ENCODE measurements around the gene CST9L.

CST9L gene

GRCh38 chr20:23565503-23566045 lies 2.7 kb downstream of the CST9L start:
- in situ Hi-C loops (cut with MboI; ENCODE audit: low sequenced_read_pairs, unreplicated experiment) = no loop called here
- no peak for TF ChIP-seq CTCF (IDR thresholded peaks at IDR 0.05; ENCODE audit: borderline replicate concordance, control extremely low read depth, extremely low read depth, insufficient read depth, missing control alignments)
- no peak for DNase-seq (ENCODE audit: low spot score)

GRCh38 chr20:23564927-23565326 lies 3.4 kb downstream of the CST9L start:
- no peak for DNase-seq (ENCODE audit: low spot score)
- in situ Hi-C loops (cut with MboI; ENCODE audit: low sequenced_read_pairs, unreplicated experiment) = no loop called here
- TF ChIP-seq CTCF (IDR thresholded peaks at IDR 0.05; ENCODE audit: borderline replicate concordance, control extremely low read depth, extremely low read depth, insufficient read depth, missing control alignments) = no peak

GRCh38 chr20:23562721-23563342 lies 5.5 kb downstream of the CST9L start:
- in situ Hi-C loops (cut with MboI; ENCODE audit: low sequenced_read_pairs, unreplicated experiment) = no loop called here
- TF ChIP-seq CTCF (IDR thresholded peaks at IDR 0.05; ENCODE audit: borderline replicate concordance, control extremely low read depth, extremely low read depth, insufficient read depth, missing control alignments) = no peak
- DNase-seq (ENCODE audit: low spot score) = no peak

GRCh38 chr20:23554401-23554800 lies 13.9 kb downstream of the CST9L start:
- DNase-seq (ENCODE audit: low spot score) = no peak
- in situ Hi-C loops (cut with MboI; ENCODE audit: low sequenced_read_pairs, unreplicated experiment) = no loop called here
- no peak for TF ChIP-seq CTCF (IDR thresholded peaks at IDR 0.05; ENCODE audit: borderline replicate concordance, control extremely low read depth, extremely low read depth, insufficient read depth, missing control alignments)

GRCh38 chr20:23551786-23552185 lies 16.5 kb downstream of the CST9L start:
- in situ Hi-C loops (cut with MboI; ENCODE audit: low sequenced_read_pairs, unreplicated experiment) = no loop called here
- DNase-seq (ENCODE audit: low spot score) = no peak
- TF ChIP-seq CTCF (IDR thresholded peaks at IDR 0.05; ENCODE audit: borderline replicate concordance, control extremely low read depth, extremely low read depth, insufficient read depth, missing control alignments) = no peak

DNA sequence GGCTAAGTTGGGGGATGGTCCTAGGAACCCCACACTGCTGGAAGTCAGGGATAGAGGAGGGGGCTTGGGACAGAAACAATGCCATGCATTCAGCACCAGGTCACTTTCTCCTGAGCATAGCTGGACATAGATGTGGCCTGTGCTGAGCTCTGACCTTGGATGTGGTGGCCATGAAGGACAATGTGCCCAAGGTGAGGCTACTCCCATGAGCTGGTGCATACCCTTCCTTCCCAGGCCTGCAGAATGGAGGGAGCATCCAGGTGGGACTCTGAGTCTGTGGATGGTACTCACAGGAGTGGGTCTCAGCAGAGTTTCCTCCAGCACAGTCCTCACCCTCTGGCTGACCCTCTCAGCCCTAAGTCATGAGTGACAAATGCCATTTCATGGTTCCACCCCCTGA lies 16.9 kb downstream of the CST9L start:
- in situ Hi-C loops (cut with MboI; ENCODE audit: low sequenced_read_pairs, unreplicated experiment) = no loop called here
- no peak for TF ChIP-seq CTCF (IDR thresholded peaks at IDR 0.05; ENCODE audit: borderline replicate concordance, control extremely low read depth, extremely low read depth, insufficient read depth, missing control alignments)
- no peak for DNase-seq (ENCODE audit: low spot score)
